NCI-H187 (cell line): ENCODE measurements around the gene WDR83.
"Not testable (repeated sequence)": the region's sequence is repeated elsewhere in the genome, so short reads cannot be mapped to it uniquely, and the experiment has no call there.

Source experiments
- DNase-seq, 2 experiments: peaks; one replicate each; lab custom pipeline; 2025; lab: John Stamatoyannopoulos, UW

The WDR83 gene

DNA sequence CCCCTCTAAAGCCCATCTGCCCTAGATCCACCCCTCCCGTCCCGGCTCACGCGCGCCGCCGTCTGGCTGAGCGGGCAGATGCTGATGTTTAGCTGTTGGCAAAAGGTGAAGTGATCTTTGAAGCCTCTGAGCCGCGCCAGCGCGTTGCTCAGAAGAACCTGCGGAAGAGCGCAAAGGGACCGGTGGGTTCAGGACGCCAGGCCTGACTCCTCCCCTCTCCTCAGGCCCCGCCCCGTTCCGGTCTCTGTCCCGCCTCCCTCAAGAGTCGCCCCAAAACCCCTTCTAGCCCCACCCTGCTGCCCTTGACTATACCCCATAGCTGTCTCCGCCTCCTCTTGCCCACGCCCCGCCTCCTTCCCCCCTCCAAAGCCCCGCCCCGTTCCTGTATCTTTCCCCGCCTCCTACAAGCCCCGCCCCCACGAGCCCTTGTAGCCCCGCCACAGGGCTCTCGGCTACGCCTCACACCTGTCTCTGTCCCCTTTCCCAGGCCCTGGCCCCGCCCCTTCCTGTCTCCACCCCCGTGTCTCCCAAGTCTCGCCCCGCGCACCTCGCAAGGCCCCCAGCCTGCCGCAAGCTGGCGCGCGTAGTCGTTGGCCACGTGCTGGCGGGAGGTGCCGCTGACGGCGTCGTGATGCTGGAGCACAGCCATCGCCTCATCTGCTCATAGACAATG lies 9.6 kb upstream of the WDR83 start:
- DNase-seq = no peak

DNA sequence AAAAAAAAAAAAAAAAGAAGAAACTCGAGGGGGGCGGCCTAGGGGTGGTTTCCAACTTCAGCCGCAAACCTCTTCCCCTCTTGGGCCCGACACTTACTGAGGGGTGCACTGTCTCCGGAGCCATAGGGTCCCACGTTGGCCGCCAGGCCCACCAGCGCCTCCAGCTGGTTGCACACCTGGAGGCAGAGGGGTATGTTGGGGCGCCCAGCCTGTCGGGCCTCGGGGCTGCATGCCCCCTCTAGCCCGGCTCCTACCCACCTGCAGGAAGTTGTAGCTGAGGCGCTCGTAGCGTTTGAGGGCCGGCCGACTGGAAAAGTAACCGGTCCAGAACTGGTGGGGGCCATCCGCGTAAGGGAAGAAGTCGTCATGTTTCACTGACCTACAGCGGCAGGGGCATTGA lies 8.6 kb upstream of the WDR83 start:
- DNase-seq = no peak

DNA sequence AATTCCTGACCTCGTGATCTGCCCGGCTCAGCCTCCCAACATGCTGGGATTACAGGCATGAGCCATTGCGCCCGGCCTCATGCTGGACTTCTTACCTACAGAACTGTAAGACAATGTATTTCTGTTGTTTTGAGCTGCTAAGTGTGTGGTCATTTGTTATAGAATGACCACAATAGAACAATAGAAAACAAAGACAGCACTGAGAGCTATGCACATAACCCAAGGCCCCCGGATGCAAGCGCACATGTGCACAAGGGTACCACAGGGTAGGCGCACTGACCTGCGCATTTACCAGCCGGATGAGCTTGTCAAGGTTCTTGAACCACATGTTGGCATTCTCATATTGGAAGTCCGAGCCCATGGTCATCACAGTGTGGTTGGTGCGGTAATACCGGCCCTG lies 5.6 kb upstream of the WDR83 start:
- DNase-seq = no peak

DNA sequence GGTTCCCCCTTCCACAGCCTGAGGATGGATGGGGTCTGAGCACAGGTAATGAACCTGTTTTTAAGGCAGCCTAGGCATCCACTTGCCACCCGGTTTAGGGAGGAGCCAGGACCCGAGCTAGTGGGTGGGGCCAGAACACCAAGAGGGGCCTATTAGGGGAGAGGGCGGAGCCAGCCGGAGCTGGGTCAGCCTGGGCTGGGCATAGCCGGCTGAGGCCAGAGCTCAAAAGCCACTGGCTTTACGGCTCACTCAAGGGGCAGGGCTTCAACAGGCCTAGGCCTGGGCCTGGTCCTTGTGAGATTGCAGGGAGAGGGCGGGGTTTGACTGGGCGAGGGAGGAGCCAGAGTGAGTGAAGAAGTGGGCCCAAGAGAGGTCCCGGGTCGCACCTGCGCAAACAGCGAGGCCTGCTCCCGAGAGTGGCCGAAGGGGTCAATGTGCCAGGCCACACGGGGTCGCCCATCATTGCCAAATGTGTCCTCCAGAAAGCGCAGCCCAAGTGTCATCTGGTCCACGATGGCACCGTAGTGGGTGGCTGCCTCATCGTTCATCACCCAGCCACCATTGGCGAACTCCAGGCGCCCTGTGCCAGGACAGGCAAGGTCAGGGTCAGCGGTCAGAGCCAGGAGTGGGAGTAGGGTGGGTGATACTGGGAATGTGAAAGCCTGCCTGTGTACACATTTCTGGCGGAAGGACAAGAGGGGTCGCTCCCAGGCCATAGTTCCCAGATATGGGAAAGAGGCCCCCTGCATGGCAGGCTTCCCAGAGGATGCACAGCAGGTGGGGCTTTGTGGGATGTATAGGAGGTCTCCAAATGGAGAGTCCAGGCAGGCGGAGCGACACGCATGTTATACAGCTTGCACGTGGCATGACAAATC lies 2.0 kb upstream of the WDR83 start:
- no peak for DNase-seq

DNA sequence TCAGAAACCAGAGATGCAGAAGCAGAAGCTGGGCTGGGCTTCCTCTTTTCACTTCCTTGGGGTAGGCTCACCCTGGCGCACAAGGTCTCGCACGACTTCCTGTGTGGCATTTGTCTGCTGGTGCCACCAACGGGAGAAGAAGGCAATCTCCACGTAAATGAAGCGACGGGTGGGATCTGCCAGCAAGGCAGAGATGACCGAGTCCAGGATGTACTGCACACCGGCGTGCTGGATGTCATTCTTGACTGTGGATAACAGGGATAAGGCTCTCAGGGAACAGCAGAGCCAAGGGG lies 1.4 kb upstream of the WDR83 start:
- no peak for DNase-seq

DNA sequence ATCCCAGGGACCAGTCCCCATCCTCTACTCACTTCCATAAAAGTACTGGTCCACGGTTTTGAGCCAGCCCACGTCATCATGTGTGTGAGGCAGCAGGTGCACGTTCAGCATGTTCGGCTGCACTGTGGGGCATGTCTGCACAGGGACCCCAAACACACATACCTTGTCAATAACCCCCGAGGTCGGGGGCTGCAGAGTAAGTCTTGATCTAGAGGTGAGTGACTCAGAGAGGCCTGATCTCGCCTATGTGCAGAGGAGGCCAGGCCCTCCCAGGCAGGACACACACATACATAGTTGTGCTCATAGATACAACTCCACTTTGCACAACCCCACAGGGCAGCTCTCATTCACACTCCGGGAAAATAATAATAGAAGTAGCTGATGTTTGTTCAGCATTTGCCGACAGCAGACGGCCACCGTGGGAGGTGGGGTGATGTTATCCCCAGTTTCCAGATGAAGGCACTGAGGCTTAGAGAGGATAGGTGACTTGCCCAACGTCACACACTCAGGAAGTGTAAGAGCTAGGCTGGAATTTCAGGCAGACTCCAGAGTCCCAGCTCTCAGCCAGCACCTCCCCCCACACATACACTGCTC lies 839 bp upstream of the WDR83 start:
- no peak for DNase-seq

DNA sequence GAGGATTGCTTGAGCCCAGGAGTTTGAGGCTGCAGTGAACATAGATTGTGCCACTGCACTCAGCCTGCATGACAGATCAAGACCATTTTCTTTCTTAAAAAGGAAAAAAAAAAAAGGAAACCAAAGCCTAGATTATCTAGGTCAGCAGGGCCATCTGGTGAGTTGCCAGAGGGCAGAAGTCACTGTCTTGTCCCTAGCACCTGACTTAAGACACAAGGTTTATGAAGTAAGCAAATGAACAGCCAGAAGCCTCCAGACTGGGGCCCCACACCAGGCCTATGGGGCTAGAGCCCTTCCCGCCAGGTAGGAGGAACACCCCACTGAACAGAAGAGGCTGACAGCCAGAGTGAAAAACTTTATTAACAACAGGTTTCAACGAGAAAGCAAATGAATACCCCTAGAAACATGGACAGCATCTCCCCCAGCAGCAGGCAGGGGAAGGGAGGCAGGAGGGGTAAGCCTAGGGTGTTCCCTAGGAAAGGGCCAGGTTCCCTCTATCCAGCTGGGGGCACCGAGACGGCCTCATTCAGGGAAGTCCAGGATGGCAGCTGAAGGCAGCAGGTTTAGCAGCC lies 1.2 kb downstream of the WDR83 start:
- DNase-seq = no peak

DNA sequence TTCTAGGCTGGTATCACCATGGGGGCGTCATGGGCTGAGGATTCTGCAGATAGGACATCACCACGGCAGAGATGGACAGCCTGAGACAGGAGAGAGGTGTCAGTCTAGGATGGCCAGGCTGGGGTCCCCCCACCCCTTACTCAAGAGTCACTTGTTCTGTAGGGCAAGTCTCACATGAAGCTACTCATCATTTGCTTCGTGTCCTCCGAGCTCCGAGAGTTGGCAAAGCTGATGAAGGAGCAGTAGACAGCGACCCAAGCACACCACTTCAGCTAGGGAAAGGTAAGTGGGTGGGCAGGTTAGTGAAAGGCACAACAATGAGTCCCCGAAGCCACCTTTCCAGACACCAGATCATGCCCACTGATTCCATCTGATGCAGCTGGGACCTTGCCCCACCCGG lies 1.7 kb downstream of the WDR83 start:
- DNase-seq = no peak

DNA sequence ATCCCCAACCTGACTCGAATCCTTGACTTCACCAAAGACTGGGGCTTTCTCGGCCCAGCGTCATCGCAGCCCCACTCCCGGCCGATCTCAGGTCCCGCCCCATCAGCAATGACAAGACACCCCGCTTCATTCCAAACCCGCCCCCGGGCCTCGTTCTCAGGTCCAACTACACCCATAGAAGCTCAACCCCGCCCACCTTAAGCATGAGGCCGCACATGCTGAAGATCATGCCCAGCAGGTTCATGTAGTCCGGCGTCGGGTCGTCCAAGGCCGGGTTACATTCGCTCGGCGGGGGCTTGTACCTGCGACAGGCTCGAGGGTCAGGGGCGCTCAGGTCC lies 2.3 kb downstream of the WDR83 start:
- DNase-seq = no peak

DNA sequence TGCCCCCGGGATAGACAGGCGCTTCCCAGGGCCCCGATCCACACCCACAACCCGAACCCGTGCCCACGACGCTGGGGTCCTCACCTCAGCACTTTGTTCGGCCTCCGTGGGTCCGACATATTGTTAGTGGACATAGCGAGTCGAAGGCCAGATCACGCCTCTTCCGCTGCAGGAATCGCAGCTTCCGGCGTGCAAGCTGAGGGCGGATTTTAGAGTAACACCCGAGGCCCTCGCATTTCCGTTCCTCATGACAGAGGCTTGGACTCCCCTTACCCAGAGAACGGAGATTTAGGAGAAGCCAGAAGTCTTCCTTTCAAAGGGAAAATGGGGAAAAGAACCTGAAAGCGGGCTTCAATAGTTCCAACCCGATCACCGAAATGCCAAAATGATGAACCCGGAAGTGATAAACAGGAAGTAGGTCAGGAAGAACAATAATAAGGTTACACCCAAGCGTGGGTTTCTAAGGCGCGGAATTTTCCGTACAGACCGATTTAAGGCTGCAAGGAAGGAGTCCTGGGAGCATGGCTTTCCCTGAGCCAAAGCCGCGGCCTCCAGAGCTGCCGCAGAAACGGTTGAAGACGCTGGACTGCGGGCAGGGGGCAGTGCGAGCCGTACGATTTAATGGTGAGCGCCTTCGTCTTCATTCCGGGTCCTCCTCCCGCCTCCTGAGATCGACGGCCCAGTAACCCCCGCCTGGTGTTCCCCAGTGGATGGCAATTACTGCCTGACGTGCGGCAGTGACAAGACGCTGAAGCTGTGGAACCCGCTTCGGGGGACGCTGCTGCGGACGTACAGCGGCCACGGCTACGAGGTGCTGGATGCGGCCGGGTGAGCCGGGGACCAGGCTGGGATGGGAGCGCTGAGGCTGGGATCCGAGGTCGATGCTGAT lies 2.9 kb downstream of the WDR83 start:
- peak; percentile 27 to 88 for DNase-seq

DNA sequence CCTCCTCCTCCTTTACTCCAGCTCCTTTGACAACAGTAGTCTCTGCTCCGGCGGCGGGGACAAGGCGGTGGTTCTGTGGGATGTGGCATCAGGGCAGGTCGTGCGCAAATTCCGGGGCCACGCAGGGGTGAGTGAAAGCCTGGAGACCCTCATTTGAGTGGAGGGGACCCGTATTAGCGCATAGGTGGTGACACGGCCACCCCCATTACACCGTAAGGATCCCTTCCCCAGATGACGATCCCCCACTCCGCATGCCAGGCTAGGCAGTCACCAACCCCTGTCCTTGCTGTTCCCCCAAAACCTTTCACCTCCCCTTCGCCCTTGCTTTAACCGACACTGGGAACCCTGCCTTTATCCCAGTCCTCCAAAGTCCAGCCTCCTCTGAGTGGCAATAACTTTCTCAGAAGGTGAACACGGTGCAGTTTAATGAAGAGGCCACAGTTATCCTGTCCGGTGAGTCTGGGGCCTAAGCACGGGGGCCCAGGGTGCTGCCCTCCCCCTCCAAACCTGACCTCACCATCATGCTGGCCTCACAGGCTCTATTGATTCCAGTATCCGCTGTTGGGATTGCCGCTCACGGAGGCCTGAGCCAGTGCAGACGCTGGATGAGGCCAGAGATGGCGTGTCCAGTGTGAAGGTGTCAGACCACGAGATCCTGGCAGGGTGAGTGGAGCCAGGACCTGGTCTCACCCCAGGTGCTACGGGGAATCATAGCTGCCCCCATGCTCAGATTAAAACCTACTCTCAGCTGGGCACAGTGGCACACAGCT lies 3.7 kb downstream of the WDR83 start:
- DNase-seq = no peak

DNA sequence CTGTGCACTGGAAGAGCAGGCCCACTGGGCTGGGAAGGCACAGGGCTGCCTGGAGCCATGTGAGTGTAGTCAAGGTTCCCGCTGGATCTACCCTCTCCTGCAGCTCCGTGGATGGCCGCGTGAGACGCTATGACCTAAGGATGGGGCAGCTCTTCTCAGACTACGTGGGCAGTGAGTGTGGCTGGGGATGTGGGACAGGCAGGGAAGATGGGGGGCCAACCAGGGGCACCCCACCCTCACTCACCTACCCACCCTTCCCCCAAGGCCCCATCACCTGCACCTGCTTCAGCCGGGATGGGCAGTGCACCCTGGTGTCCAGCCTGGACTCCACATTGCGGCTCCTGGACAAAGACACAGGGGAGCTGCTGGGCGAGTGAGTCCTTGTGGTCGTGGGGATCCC lies 6.1 kb downstream of the WDR83 start:
- no peak for DNase-seq

DNA sequence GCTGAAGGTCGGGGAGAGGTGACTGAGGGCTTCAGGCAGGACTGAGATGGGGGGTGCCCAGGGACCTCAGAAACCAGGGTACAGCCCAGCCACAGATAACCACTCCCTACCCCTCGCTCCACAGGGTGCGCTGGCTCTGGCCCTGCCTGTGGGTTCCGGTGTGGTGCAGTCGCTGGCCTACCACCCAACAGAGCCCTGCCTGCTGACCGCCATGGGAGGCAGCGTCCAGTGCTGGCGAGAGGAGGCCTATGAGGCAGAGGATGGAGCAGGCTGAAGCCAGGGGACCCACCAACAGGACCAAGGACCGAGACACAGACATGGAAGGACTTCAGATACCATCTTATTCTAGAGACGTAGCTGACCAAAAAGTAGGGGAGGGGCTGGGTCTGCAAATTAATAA lies 8.8 kb downstream of the WDR83 start:
- DNase-seq = no peak

DNA sequence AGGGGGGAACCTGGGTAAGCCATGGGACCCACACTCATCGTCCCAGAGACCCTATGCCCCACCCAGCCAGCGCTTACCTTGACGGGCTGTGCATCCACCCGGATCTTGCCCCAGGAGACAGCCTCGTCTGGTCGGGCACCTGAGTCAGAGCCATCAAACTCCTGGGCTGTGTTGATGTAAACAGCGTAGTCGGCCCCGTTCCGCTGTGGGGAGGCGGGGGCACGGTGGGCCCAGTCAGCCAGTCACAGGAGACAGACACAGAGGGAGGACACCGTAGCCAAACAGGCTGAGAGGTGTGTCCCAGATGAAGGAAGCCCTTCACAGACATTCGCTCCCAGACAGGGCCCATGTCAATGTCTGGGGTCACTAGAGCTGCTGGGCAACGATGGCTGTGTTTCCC lies 9.3 kb downstream of the WDR83 start:
- no peak for DNase-seq

DNA sequence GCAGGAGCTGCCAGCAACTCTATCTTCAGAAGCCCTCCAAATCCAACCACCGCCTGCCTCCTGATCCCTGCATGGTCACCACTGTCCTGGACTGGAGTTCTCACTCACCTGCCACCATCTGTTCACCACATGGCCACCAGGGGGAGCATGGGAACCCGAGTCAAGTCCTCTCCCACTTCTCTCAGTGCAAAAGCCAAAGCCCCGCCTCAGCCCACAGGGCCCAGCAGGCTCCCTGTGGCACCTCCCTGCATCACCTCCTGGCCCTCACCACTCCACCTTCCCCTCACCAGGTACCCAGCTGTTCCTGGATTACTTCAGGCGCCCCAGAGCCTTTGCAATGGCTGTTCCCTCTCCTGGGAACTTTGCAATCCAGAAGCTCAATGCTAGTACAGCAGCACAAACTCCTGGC lies 9.8 kb downstream of the WDR83 start:
- DNase-seq = peak; percentile 21 to 64

DNA sequence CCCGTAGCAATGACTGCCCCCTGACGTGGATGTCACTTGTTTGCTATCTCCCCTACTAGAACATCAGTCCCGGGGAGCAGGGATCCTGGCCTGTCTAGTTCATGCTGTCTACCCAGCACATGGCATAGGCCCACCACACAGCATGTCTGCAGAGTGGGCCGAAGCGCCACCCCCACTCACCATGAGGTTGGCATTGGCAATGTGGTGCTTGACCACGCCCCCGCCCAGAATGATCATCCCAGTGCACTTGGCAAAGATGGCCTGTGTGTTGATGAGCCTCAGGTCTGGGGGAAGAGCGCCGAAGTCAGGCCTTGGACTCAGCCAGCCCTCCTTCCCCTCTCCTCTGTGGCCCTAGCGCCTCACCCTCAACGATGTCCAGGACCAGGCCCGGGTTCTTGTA lies 10.3 kb downstream of the WDR83 start:
- no peak for DNase-seq

DNA sequence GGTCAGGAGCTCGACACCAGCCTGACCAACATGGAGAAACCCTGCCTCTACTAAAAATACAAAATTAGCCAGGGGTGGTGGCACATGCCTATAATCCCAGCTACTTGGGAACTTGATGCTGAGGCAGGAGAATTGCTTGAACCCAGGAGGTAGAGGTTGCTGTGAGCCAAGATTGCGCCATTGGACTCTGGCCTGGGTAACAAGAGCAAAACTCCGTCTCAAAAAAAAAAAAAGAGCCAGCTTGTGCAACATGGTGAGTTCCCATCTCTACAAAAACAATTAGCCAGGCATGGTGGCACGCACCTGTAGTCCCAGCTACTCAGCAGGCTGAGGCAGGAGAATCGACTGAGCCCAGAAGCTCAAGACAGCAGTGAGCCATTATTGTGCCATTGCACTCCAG lies 11.4 kb downstream of the WDR83 start:
- DNase-seq = not testable (repeated sequence)

DNA sequence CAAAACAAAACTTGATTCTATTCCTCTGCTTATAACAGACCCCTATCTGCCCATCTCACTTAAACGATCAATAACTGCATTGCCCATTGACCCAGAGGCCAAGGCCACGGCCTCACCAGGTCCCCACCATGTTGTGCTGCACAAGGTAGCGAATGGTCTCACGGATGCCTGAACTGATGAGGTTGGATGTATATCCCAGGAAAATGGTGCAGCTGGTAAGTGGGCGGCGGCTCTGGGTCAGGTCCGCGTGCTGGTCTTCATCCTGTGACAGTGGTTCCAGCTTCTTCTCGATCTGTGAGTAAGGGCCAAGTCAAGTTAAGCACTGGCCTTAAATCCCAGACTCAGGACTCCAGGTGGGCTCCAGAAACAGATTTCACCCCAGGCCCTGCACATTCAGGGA lies 13.4 kb downstream of the WDR83 start:
- no peak for DNase-seq

DNA sequence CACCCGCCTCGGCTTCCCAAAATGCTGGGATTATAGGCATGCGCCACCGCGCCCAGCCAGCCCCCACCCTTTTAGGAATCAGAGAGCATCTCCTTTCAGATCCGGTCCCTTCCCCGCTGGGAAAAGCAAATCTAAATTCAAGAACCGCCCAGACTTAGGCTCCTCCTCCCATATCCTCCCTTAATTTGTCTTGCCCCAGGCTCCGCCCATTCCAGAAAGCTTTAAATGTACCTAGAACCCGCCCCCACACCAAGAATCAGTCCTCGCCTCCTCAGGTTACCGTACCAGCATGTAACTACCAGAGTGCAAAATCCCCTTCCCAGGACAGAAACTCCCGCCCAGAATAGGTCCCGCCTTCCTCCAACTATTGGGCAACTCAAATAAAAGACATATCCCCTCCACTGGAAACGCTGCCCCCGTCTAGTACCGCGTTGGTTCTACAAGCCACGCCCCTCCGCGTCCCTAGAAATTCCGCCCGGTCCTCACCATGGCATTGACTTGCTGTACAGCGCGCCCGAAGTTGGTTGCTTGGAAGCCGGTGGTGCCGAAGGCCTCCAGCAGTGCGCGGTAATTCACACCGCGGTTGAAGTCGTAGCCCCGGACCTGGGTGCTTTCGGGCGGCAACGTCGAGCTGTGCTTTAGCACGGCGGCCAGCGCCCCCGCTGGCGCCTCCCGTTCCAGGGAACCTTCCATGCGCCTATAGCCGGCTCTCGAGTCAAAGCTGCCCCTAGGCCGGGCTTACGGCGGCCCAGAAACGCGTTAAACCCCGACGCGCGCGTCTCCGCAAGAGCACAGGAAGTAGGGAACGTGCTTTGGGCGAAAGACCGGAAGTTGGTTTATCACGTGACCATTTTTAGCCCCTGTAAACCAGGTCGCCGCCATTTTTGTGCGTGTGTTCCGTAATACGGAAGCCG lies 14.7 kb downstream of the WDR83 start, which contains the start of gene DHPS:
Gene DHPS (minus strand): TSS at position 807 of the 914 bp plus-strand sequence. CDS start 114 bp downstream, at position 693.
- DNase-seq = peak; percentile 78 to 93

DNA sequence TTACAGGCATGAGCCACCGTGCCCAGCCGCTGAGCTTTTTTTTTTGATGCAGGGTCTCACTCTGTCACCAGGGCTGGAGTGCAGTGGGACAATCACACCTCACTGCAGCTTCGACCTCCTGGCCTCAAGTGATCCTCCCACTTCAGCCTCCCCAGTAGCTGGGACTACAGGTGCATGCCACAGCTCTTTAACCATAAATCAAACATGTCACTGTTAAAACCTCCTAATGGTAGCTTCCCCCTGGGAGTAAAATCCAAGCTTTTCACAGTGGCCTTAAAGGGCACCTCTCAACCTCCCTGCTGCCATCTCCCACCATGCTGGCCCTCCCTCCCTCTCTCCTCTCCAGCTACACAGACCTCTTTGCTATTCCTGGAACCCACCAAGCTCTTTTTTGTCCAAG lies 19.2 kb downstream of the WDR83 start:
- DNase-seq = no peak
